Femur (tissue), 1 donor: Measurements from ENCODE around the gene RABGEF1.
"Not testable (repeated sequence)": the region's sequence is repeated elsewhere in the genome, so short reads cannot be mapped to it uniquely, and the experiment has no call there.

Experiments
- DNase-seq: peaks from one replicate; pipeline ENCODE4 v3.0.0-alpha.2; 2017

Gene RABGEF1

DNA sequence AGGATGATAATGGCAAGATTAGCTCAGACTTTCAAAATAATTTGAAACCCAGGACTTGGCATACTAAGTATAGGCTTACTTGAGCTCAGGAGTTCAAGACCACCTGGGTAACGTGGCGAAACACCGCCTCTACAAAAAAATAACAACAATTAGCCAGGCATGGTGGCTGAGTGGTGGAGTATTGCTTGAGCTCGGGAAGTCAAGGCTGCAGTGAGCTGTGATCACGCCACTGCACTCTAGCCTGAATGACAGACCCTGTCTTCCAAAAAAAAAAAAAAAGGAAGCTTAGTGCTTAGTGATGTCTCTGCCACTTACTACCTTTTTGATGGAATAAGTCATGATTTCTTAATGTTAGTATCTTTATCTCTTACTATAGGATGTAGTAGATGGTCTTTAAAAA lies 25.5 kb downstream of the RABGEF1 start:
- DNase-seq = no peak

DNA sequence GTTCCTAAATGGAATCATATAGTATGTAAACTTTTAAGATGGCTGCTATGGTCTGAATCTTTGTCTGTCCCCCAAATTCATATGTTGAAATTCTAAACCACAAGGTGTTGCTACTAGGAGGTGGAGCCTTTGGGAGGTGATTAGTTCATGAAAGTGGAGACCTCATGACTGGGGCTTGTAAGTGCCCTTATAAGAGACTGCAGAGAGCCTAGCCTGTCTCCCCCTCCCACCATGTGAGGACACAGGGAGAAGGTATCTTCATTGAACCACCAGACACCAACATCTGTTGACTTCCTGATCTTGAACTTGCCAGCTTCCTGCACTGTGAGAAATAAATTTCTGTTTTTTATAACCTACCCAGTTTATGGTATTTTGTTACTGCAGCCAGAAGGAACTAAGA lies 27.0 kb downstream of the RABGEF1 start:
- DNase-seq = not testable (repeated sequence)

DNA sequence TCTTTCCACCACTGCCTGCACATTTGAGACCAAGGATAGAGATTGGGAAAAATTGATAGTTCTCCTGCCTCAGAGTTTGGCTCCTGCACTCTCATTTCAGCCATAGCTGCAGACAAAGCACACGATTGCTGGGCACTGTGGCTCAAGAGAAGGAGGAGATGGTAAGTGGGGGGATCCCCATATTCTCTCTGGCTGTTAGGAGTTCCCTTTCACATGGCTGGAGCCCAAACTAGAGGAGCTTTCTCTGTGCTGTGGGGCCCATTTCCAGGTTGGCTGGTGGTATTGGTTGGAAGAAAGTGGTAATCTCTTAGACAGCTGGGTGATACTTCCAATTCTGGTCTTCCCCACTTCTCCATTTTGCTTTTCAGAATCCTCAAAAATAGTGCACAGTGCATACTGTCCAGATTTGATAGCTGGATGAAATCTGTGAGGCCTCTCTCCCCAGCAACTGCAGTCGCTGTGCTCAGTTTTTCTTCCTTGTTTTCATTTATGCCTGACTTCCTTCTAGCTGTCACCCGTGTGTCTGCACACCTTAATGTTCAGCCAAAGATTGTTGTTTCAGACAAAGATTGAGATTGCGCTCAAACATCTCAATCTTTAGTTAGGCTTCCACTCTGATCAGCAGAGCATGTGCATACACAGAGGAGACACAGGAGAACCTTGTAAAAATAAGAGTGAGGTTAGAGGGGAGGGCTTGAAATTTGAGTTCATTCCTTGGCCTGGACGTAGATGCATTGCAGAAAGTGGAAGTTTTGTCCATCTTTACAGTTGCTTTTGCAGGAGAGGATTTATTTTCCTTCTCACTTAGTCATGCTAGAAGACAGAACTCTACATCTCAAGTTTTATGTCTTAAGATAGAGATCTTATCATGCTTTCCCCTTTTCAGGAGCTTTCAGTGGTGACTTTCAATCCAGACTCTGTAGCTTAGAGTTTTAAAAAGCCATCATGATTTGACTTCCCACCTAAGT lies 28.6 kb downstream of the RABGEF1 start:
- no peak for DNase-seq

DNA sequence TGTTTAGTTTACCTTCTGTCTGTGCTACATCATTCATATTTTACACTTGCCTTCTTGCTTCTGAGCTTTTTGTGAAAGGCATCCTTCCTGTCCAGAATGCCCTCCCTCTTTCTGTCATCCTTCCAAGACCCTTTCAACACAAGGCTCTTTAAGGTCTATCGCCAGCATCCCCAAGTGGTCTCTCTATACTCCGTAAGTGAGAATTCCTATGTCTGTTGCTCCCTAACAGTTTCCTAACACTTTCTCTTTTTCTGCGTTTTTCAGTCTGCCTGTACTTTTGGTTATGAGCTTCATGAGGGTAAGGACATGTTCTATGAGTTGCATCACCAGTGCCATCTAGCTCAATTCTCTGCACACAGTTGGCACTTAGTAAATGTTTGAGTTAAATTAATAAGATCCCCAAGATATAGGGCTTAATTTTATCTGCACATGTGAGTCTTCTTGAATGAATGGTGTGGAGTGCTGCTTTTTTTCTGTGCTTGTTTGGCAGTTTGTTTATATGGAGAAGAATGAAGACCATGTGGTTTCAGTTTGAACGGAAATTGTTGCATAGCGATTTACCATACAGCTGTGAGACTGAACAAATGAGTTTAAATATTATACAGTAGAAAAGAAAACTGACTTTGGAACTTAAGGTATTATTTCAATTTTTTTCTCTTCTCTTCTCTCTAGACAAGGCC lies 29.4 kb downstream of the RABGEF1 start:
- DNase-seq = no peak

DNA sequence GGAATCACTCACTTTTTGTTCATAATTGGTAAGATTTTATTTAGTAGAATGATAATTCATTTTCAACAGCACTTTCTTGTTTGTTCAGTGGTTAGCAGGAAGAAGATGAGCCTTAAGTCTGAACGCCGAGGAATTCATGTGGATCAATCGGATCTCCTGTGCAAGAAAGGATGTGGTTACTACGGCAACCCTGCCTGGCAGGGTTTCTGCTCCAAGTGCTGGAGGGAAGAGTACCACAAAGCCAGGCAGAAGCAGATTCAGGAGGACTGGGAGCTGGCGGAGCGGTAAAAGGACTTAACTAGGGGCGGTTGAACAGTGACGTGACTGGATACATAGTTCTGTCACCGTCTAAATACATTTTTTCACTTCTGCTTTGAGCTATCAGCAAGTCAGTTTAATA lies 31.3 kb downstream of the RABGEF1 start:
- DNase-seq = no peak

DNA sequence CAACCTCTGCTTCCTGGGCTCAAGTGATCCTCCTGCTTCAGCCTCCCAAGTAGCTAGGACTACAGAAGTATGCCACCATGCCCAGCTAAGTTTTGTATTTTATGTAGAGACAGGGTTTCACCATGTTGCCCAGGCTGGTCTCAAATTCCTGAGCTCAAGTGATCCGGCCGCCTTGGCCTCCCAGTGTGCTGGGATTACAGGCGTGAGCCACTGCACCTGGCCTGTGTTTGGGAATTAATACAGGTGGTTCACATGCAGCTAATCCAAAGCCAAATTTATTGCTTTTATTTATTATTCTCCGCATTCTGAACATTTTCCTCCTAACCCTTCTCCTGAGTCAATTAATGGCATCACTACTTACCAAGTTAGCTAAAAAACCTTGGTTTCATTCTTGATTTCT lies 33.2 kb downstream of the RABGEF1 start:
- DNase-seq = not testable (repeated sequence)

DNA sequence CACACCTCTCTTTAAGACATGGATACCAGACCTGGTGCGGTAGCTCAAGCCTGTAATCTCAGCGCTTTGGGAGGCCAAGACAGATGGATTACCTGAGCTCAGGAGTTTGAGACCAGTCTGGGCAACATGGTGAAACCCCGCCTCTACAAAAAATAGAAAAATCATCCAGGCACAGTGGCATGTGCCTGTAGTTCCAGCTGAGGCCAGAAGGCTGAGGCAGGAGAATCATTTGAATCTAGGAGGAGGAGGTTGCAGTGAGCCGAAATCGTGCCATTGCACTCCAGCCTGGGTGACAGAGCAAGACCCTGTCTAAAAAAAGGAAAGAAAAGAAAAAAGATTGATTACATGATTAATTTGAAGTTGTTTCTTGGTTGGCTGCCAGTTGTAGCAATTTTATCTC lies 35.9 kb downstream of the RABGEF1 start:
- not testable (repeated sequence) for DNase-seq

DNA sequence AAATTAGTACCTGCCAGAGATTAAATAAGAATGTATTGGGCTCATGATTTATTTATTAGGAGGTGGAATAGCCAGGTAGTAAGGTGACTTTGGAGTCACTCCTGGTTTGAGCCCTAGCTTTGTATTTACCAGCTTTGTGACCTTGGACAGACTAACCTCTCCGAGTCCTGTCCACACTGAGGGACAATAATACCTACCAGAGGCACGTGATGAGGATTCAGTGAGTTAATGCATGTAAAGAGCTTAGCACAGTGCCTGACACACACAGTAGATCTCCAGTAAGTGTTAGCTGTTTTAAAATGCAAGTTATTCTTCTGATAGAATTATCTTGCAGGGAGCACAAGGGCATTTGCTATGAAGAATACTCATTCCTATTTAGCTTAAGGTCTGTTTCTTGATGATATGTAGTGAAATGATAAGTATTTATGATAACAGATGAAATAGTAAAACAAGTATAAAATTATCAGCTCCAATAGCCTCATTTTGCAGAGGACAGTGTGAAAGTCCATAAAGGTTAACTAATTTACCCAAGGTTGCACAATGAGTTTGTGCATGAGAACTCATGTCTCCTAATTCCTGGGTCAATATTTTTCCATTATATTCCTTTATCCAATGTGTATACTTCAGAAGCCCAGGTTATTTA lies 36.4 kb downstream of the RABGEF1 start:
- no peak for DNase-seq

DNA sequence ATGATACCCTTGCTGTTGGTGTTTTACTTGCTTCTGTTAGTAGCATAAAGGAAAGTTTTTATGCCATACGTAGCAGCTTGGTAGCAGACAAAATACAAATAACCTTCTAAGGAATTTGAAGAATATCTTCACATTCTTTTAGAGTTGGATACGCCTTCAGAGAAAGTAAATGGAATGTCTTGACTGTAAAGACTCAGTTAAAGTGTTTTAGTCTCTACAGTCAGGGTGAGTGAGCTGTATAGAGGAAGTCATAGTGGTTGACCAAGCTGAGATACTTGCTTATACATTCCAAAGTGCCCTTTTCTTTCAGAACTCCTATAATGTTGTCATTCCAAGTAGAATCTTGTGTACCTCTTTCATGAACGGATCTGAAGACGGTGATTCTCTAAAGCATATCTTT lies 37.7 kb downstream of the RABGEF1 start:
- DNase-seq = no peak

DNA sequence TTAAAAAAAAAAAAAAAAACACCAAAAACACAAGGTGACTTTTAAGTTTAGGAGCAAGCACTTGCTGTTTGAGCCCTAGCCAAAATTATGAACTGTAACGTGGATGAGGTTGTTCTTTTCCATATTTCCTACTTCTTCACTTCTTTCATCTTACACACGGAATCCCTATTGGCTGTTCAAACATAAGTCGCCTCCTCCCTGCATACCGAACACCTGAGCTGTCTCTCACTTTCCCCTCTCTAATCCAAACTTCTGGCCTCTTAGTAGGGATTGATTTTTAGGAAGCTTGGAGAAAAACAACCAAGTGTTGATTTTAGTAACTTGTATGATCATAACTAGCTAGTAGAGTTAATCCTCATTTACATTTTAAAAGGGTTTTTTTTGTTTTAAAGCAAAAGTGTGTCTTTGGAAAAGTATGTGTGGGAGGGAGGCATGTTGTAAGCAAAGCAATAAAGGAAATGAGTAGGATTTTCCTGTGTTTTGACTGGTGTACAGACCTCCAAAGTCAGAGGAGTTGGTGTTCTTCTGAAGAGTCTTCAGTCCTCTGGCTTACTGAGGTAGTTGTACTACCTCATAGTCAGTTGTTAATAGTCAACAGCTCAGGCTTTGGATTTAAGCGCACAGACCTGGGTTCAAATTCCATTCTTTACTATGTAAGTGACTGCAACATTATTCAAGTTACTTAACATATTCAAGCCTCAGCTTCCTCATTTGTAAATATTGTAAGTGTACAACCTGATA lies 39.3 kb downstream of the RABGEF1 start:
- DNase-seq = no peak

DNA sequence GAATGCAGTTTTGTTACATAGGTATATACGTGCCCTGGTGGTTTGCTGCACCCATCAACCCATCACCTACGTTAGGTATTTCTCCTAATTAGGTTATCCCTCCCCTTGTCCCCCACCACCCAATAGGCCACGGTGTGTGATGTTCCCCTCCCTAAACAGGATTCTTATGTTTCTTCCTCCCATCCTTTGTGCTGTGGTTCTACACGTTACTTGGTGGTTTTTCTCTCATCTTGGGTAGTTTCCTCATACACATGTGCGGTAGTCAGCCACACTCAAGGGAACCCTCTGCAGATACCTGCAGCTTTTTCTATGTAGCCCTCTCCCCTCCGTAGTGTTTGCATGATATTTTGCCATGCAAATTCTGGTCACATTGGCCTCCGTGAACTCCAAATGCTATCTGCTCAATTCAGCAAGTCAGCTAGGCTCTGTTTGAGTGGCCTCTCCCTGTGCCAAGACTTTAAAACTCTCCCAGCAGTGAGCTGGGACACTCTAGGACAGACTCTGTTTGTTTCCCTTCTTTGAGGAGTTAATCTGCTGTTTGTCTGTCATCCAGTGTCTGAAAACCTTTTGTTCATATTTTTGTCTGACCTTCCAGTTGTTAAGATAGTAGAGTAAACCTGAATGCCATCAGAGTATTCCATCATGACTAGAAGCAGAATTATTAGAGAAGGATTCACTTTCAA lies 41.0 kb downstream of the RABGEF1 start:
- DNase-seq = no peak

DNA sequence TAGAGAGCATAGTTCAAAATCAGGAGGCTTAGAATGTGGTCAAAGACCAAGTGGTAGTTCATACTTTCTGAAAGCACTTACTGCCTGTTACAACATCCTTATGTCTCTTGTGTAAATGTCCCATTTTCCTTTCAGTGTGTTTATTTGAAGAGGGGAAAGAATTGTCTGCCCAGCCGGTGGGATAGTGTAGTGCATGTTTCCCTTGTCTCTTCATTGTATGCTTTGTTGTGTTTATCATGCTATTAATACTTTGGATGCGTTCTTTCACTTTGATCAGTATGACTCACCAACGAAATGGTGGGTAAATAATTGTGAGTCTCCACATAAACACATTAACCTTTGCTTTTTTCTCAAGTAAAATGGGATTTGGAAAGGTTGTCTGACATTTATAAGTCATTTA lies 42.3 kb downstream of the RABGEF1 start:
- DNase-seq = not testable (repeated sequence)

DNA sequence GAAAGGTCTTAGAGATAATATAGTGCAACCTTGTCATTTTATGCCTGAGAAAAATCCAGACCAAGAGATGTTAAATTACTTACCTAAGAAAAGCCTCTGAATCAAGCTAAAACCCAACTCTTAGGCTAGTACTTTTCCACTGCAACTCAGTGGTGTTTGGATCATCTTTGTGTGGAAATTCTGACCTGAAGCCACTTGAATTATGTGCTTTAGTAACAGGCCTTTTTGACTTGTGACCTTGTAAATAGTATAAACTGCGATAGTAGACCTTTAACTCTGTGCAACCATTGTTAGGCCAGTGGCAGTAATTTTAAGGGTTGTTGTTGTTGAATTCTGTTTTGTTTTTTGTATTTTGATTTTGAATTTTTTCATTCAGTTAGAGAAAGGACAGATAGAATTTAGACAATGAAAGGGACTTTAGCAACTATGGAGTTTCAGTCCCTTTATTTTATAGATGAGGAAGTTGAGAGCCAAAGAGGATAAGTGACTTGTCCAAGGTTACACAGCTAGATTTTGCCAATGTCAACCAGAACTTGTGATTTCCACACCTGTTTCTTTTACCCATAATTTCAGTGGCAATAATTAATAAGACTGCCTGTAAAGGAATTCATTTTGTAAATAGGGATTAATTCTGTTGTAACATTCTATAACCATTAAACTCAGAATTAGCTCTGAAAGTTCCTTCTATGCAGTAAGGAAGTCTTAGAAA lies 43.5 kb downstream of the RABGEF1 start:
- DNase-seq = not testable (repeated sequence)

DNA sequence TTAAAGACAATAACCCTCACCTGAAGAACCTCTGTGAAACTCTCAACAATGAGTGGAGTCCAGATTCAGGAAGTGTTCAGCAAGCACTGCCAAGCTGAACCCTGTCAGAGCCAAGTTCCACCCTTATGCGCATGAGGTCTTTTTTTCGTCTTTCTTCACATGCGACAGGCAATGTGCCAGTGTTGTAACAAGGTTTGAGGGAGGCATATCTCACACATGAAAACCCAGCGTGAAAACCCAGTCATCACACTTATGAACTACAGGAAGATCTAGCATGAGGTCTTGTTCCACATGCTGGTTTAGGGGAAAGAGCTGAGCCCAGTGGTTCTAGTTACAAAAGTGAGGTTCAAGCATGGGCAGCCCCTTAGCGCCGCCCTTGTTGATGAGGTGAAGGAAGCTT lies 49.7 kb downstream of the RABGEF1 start:
- DNase-seq = no peak

DNA sequence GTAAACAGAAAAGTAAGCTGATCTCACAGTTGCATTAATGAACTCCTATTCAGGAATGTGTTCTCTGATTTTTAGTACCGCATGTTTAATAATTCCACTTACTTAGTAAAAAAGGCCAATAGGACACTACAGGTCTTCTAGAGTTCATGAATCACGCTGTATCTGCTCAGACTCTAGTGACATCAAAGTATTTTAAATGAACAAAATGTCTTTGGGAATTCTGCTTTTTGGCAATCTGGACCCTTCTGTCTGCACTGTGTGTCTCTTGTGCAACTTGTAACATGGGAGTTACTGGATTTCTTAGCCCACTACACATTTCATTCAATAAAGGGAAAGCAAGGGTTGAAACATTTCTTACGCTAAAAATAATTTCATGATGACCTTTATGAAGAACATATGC lies 50.2 kb downstream of the RABGEF1 start:
- no peak for DNase-seq

DNA sequence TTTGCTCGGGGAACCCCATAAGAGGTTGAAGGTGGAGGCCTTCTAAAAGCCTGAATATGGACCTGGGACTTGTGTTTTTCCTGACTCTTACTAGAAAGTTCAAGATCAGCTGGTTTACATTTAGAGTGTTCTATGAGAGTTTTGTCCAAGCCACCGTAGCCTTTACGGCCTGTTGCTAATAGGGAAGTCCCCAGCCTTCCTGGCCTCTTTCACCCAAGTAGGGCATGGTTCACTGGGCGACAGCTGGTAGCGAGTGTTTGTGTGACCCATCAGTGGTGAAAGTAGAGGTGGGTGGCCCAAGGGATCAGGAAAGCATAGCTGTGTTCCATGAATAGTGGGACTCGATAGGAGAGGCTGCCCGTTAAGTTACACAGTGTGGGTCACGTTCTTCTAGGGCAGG lies 60.1 kb downstream of the RABGEF1 start:
- no peak for DNase-seq

DNA sequence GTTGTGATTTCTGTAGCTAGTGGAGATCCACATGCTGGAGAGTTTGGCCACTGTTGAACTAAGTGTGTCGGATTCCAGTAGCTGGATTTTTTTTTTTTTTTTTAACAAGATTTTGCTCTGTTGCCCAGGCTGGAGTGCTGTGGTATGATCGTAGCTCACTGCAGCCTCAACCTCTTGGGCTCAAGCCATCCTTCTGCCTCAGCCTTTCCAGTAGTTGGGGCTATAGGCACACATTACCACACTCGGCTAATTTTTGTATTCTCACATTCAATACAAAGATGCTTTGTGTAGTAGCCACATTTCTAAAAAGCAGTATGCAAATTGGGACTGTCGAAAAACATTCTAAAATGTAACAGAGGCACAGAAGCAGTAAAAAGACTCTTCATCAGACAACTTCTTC lies 63.5 kb downstream of the RABGEF1 start:
- DNase-seq = no peak

DNA sequence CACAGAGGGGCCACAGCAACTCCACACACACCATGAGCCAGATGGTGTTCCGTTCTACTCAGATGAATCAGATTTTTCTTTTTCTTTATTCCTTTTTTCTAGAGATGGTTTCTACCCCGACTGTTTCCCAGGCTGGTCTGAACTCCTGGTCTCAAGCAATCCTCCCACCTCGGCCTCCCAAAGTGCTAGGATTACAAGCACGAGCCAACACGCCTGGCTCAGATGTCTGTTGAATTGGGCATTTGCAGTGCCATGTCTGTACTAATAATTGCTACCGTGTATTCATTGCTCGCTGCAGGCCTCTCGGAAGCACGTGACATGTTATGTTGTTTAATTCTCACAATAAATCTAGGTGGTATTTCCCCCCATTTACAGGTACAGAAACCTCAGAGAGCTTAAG lies 67.2 kb downstream of the RABGEF1 start:
- no peak for DNase-seq

DNA sequence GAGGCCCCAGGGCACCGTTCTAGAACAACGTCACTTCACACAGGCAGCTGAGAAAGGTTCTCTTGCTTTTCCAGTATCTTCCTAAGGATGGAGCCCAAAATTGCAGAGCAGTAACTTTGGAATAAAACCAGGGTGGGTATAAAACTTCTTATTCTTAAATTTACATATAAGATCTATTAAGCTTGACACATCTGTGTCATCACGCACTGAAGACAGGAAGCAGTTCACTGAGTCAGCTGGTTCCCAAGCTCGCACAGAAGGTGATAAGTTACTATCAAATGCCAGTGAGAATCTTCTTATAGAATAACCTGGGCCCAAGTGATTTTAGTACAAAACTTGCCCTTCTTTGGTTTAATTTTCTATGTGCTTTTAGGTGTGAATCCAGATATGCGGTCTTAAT lies 70.2 kb downstream of the RABGEF1 start:
- no peak for DNase-seq

DNA sequence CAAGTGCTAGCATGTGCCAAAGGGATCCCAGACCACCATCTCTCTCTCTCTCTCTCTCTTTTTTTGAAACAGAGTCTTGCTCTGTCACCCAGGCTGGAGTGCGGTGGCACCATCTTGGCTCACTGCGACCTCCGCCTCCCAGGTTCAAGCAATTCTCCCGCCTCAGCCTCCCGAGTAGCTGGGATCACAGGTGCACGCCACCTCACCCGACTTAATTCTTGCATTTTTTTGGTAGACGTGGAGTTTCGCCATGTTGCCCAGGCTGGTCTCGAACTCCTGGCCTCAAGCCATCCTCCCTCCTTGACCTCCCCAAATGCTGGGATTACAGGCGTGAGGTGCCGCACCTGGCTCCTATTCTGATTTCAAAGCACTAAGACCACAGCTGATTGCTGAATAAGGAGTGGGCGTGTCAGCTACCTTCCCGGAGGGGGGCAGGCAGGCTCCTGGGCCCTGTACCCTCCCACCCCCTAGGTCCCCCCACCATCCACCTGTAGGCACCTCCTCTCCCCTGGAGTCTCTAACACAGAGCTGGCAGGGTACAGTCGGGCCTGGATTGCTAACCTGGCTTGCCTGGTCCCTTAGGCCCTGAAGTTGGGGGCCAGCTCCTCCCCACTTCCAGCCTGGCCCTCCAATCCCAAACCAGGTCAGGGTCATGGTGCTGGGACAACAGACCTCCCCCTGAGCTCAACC lies 74.8 kb downstream of the RABGEF1 start:
- DNase-seq = not testable (repeated sequence)

DNA sequence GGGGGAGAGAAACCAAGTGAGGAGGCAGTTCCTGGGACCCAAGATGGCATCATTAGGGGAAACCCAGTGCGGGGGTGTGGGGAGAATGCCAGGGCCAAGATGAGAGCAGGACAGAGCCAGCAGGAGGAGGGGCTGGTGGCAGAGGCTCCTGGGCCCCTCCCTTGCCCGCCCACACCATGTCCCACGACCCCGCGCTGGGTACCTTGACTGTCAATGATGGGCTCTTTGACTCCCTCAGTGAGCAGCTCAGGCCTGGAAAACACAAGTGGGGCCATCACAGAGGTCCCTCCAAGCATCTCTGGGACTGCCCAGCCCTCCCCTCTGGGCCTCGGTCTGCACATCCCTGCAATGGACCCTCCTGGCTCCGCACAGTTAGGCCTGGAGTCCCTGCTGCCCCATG lies 75.4 kb downstream of the RABGEF1 start:
- no peak for DNase-seq
